SJCRH30 (cell line): ENCODE results near the gene WASHC1. TPM values are rescaled to one million over a fixed set of nuclear protein-coding genes. Genes with fewer than 3 reads are reported as not detected.
A peak's percentile ranks its signal among the peaks of the same experiment; 100 is the strongest.
"Not testable (repeated sequence)": the region's sequence is repeated elsewhere in the genome, so short reads cannot be mapped to it uniquely, and the experiment has no call there.

ENCODE experiments used
- DNase-seq, 2 experiments: peaks; one replicate each; pipeline ENCODE4 v3.0.0-alpha.2; 2015 to 2020
- H3K27ac ChIP-seq: fragments of 250-450 bp; sonication (Bioruptor Pico); 2 replicates; pipeline ENCODE4 v1.5.1; 2020; ENCODE audit warnings: mild to moderate bottlenecking, moderate library complexity
- H3K27me3 ChIP-seq: fragments of 250-450 bp; sonication (Bioruptor Pico); 2 replicates; pipeline ENCODE4 v1.5.1; 2020; ENCODE audit warnings: mild to moderate bottlenecking, moderate library complexity
- H3K36me3 ChIP-seq: fragments of 250-450 bp; sonication (Bioruptor Pico); 2 replicates; pipeline ENCODE4 v1.5.1; 2020; ENCODE audit warnings: mild to moderate bottlenecking, moderate library complexity
- H3K4me1 ChIP-seq: fragments of 250-450 bp; sonication (Bioruptor Pico); 2 replicates; pipeline ENCODE4 v1.5.1; 2020; ENCODE audit warnings: mild to moderate bottlenecking, moderate library complexity
- H3K4me3 ChIP-seq: fragments of 250-450 bp; sonication (Bioruptor Pico); 2 replicates; pipeline ENCODE4 v1.5.1; 2020; ENCODE audit warnings: mild to moderate bottlenecking, moderate library complexity
- H3K9me3 ChIP-seq: fragments of 250-450 bp; sonication (Bioruptor Pico); replicated peaks from 2 replicates; pipeline ENCODE4 v1.5.1; 2020; ENCODE audit warnings: mild to moderate bottlenecking, moderate library complexity
- total RNA-seq: library from RNA; depleted of rRNA; stranded (reverse); fragments of >200 nt; shearing (Covaris generic); gene quantifications from 2 replicates; pipeline ENCODE4 v1.2.3, GENCODE V29; 2014; rRNA removed

The WASHC1 gene
- total RNA-seq, 1 experiment from 2014 or later: 6.2 TPM

DNA sequence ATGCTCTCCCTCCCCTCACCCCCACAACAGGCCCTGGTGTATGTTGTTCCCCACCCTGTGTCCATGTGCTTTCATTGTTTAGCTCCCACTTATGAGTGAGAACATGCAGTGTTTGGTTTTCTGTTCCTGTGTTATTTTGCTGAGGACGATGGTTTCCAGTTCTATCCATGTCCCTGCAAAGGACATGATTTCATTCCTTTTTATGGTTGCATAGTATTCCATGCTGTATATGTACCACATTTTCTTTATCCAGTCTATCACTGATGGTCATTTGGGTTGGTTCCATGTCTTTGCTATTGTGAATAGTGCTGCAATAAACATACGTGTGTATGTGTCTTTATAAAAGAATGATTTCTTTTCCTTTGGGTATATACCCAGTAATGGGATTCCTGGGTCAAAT, 12.6 kb upstream of the WASHC1 start:
- not testable (repeated sequence) for H3K27me3 ChIP-seq, H3K36me3 ChIP-seq, DNase-seq, H3K4me3 ChIP-seq, H3K9me3 ChIP-seq, H3K27ac ChIP-seq, H3K4me1 ChIP-seq

DNA sequence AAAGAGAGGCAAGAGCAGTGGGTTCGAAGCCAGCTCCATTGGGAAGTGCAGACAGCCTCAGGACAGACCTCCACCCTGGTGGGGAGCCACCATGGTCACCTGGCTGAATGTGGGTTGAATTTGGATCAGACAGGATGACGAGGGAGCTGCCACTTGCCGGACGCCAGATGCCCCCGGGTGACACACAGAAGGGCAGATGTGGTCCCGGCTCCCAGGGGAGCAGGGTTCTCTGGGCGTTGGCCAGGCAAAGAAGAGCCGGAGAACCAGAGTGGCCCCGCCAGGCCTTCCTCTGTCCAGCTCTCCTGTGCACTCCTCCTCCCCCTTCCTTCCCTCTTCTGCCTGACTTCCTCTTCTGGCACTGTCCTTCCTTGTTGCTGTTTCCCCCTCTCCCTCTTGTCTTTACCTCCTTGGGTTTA, 12.0 kb upstream of the WASHC1 start:
- not testable (repeated sequence) for H3K27me3 ChIP-seq, H3K4me3 ChIP-seq, H3K36me3 ChIP-seq, DNase-seq, H3K4me1 ChIP-seq, H3K27ac ChIP-seq, H3K9me3 ChIP-seq

DNA sequence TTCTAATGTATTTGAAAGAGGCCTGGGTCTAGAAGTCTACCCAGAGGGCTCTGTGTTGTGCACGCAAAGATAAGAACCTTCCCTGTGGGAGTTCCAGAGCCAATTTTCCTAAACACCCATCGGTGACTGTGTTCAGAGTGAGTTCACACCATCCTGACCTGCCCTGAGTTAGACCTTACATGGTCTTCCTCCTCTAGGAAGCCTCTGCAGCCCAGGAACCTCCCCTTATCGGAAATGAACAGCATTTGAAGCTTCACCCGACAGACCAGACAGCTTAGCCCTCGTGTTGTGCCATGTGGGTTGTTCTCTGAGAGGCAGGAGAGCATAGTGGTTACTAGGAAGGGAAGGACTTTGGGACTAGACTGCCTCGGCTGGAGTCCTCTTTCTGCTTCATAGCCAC, 3.1 kb upstream of the WASHC1 start:
- H3K9me3 ChIP-seq, H3K36me3 ChIP-seq, H3K27ac ChIP-seq, H3K4me3 ChIP-seq, H3K27me3 ChIP-seq, DNase-seq, H3K4me1 ChIP-seq: not testable (repeated sequence)

DNA sequence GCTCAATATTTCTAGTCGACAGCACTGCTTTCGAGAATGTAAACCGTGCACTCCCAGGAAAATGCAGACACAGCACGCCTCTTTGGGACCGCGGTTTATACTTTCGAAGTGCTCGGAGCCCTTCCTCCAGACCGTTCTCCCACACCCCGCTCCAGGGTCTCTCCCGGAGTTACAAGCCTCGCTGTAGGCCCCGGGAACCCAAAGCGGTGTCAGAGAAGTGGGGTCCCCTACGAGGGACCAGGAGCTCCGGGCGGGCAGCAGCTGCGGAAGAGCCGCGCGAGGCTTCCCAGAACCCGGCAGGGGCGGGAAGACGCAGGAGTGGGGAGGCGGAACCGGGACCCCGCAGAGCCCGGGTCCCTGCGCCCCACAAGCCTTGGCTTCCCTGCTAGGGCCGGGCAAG, 481 bp downstream of the WASHC1 start:
- H3K27ac ChIP-seq, H3K9me3 ChIP-seq, H3K4me1 ChIP-seq, H3K27me3 ChIP-seq, H3K4me3 ChIP-seq, H3K36me3 ChIP-seq, DNase-seq: not testable (repeated sequence)

DNA sequence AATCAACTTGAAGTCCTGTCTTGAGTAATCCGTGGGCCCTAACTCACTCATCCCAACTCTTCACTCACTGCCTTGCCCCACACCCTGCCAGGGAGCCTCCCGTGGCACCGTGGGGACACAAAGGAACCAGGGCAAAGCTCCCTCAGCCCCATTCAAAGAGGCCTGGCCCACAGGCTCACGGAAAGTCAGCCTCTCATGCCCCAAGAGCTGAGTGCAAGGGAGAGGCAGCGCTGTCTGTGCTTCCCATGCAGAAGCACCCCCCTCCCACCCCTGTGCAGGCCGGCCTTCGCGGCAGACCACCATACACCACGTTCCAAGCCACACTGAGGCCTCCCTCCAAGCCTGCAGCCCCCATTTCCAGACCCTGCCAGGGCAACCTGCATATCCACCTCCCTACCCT, 7.6 kb downstream of the WASHC1 start:
- H3K27me3 ChIP-seq, H3K36me3 ChIP-seq, H3K4me1 ChIP-seq, H3K4me3 ChIP-seq, H3K27ac ChIP-seq, H3K9me3 ChIP-seq, DNase-seq: not testable (repeated sequence)

DNA sequence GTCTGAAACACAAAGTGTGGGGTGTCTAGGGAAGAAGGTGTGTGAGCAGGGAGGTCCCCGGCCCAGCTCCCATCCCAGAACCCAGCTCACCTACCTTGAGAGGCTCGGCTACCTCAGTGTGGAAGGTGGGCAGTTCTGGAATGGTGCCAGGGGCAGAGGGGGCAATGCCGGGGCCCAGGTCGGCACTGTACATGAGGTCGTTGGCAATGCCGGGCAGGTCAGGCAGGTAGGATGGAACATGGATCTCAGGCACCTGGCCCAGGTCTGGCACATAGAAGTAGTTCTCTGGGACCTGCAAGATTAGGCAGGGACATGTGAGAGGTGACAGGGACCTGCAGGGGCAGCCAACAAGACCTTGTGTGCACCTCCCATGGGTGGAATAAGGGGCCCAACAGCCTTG, 12.4 kb downstream of the WASHC1 start:
- H3K36me3 ChIP-seq, H3K27ac ChIP-seq, DNase-seq: not testable (repeated sequence)

DNA sequence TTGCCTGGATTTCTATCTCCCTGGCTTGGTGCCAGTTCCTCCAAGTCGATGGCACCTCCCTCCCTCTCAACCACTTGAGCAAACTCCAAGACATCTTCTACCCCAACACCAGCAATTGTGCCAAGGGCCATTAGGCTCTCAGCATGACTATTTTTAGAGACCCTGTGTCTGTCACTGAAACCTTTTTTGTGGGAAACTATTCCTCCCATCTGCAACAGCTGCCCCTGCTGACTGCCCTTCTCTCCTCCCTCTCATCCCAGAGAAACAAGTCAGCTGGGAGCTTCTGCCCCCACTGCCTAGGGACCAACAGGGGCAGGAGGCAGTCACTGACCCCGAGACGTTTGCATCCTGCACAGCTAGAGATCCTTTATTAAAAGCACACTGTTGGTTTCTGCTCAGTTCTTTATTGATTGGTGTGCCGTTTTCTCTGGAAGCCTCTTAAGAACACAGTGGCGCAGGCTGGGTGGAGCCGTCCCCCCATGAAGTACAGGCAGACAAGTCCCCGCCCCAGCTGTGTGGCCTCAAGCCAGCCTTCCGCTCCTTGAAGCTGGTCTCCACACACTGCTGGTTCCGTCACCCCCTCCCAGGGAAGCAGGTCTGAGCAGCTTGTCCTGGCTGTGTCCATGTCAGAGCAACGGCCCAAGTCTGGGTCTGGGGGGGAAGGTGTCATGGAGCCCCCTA, 15.0 kb downstream of the WASHC1 start:
- not testable (repeated sequence) for H3K4me1 ChIP-seq, H3K27ac ChIP-seq, H3K36me3 ChIP-seq, H3K4me3 ChIP-seq, H3K27me3 ChIP-seq, H3K9me3 ChIP-seq
- peak in 1 of 2 experiments; percentile 10 for DNase-seq

More for the DNA sequence above, 12.4 kb downstream of the WASHC1 start:
- not testable (repeated sequence) for H3K4me1 ChIP-seq, H3K27me3 ChIP-seq, H3K4me3 ChIP-seq, H3K9me3 ChIP-seq

DNA sequence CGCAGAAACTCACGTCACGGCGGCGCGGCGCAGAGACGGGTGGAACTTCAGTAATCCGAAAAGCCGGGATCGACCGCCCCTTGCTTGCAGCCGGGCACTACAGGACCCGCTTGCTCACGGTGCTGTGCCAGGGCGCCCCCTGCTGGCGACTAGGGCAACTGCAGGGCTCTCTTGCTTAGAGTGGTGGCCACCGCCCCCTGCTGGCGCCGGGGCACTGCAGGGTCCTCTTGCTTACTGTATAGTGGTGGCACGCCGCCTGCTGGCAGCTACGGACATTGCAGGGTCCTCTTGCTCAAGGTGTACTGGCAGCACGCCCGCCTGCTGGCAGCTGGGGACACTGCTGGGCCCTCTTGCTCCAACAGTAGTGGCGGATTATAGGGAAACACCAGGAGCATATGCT, 18.1 kb downstream of the WASHC1 start:
- not testable (repeated sequence) for H3K36me3 ChIP-seq, H3K4me3 ChIP-seq, H3K4me1 ChIP-seq, H3K27ac ChIP-seq, H3K9me3 ChIP-seq, H3K27me3 ChIP-seq
- DNase-seq: peak in 1 of 2 experiments; percentile 77

DNA sequence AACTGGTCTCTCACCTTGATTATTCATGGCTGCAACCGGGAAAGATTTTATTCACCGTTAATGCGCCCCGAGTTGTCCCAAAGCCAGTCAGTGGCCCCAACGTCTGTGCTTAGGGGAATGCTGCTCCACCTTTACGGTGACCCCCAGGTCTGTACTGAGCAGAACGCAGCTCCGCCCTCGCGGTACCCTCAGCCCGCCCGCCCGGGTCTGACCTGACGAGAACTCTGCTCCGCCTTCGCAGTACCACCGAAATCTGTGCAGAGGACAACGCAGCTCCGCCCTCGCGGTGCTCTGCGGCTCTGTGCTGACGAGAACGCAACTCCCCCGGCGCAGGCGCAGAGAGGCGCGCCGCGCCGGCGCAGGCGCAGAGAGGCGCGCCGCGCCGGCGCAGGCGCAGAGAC, 18.6 kb downstream of the WASHC1 start:
- not testable (repeated sequence) for H3K9me3 ChIP-seq, H3K27me3 ChIP-seq, DNase-seq, H3K36me3 ChIP-seq, H3K27ac ChIP-seq, H3K4me3 ChIP-seq, H3K4me1 ChIP-seq

DNA sequence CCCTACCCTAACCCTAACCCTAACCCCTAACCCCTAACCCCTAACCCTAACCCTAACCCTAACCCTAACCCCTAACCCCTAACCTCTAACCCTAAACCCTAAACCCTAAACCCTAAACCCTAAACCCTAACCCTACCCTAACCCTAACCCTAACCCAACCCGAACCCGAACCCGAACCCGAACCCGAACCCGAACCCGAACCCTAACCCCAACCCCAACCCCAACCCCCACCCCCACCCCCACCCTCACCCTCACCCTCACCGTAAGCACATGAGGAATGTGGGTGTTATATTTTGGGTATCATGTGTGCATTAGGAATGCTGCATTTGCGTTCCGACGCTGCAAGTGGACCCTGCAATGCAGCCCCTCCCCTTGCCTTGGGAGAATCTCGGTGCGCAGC, 19.0 kb downstream of the WASHC1 start:
- not testable (repeated sequence) for H3K27me3 ChIP-seq, H3K36me3 ChIP-seq, H3K27ac ChIP-seq, H3K4me1 ChIP-seq, H3K9me3 ChIP-seq, DNase-seq, H3K4me3 ChIP-seq

Other genes with a start within 250 kb of the WASHC1 start
- gene FOXD4, start 89.0 kb upstream of the WASHC1 start, total RNA-seq: 1.4 TPM in 2 replicates
- 79.4 and 91.8 TPM in 2 replicates for gene ZNG1A, start 149.6 kb upstream of the WASHC1 start, total RNA-seq
- 1.9 and 2.2 TPM in 2 replicates for gene DOCK8, start 185.4 kb upstream of the WASHC1 start, total RNA-seq